ENCODE measurements around the gene LACTB. TPM values are rescaled to one million over a fixed set of nuclear protein-coding genes. Genes with fewer than 3 reads are reported as not detected.

Gene LACTB
- total and polyA plus RNA-seq, 10 of the 15 experiments (the other 5 are each of a cell fraction or from before 2014, with no cell fraction given) = 5.0 to 35.3 (median 16.6) TPM

GRCh38 chr15:63188247-63188925 lies 66.7 kb downstream of the LACTB start:
- ChIA-PET RAD21 (ENCODE audit: unreplicated experiment) (interaction anchor here (1.4 to 3.5 kb wide), 4 partner anchors 11 to 88 kb away, joined by 3 to 13 read pairs (median 4); no protein-coding TSS in a partner anchor), SMC1A (ENCODE audit: uncharacterized antibody, unreplicated experiment) (interaction anchor here (0.7 to 1.8 kb wide), 8 partner anchors 17 to 90 kb away, joined by 3 to 8 read pairs (median 3); no protein-coding TSS in a partner anchor), CTCF (interaction anchor here (0.9 to 1.0 kb wide), 2 partner anchors 22 kb away, joined by 3 read pairs; no protein-coding TSS in a partner anchor), POLR2A (interaction anchor here (0.6 to 2.5 kb wide), 5 partner anchors 9 to 51 kb away, joined by 3 to 16 read pairs (median 5); partner anchors contain the start of gene RPS27L)
- Histone ChIP-seq H3K4me2 (ENCODE audit: control insufficient read depth, insufficient read depth) (peak overlapping the region; percentile 64), H3K4me3 (peak overlapping the region; percentile 80), H3K27ac (ENCODE audit: control insufficient read depth, insufficient read depth) (peak overlapping the region; percentile 39), H4K20me1 (ENCODE audit: control insufficient read depth, insufficient read depth) (no peaks in the 10 kb centered on the region), H3K36me3 (ENCODE audit: control insufficient read depth in 2 of 2, insufficient read depth in 2 of 2, low read length in 1 of 2) (no peaks in the 10 kb centered on the region), H2AFZ (ENCODE audit: control insufficient read depth, low read depth, low read length) (peak overlapping the region; percentile 80), H3K79me2 (ENCODE audit: control insufficient read depth, insufficient read depth, low read length) (peaks cover 40% of the 10 kb centered on the region), H3K9ac (ENCODE audit: control insufficient read depth, insufficient read depth, low read length) (peak overlapping the region; percentile 75), H3K9me3 (replicated peaks; ENCODE audit: control insufficient read depth, insufficient read depth, low read length) (no peaks in the 10 kb centered on the region), H3K27me3 (replicated peaks in 1 of 2; ENCODE audit: control insufficient read depth in 2 of 2, insufficient read depth in 2 of 2, low read length in 1 of 2) (no peaks in the 10 kb centered on the region), H3K4me1 (ENCODE audit: control insufficient read depth, insufficient read depth, low read length) (peaks cover 15% of the 10 kb centered on the region)
- no TSS peak for BruUV-seq (replicated peaks)
- intact Hi-C loops (cut with micrococcal nuclease; ENCODE audit: unreplicated experiment) (loop anchor here (2.0 kb wide), 2 partner anchors 32 to 68 kb away; partner anchors contain the start of gene RPS27L), in situ Hi-C loops (cut with MboI) (no loop called here)
- DNase-seq (ENCODE audit: low read depth, low spot score) (no peak), ATAC-seq (peak; percentile 48), FAIRE-seq (peak; percentile 74)
- 8% methylated on average over 10 of the region's 10 CpGs for WGBS (ENCODE audit: insufficient coverage, insufficient replicate concordance, low lambda C conversion rate, missing lambda C conversion rate)
- TF ChIP-seq SPI1 (IDR thresholded peaks at IDR 0.05; ENCODE audit: borderline replicate concordance, insufficient read depth, low read depth, low read length) (no peak; the same call in 1 of the 2 replicates), IKZF2 (IDR thresholded peaks at IDR 0.05) (no peak; a peak in 1 of 4 replicates), ZNF217 (IDR thresholded peaks at IDR 0.05) (peak; percentile 60; the same call in 1 of the 2 replicates), DPF2 (IDR thresholded peaks at IDR 0.05) (0 out of 2 replicates have a peak, but pooled peaks have one; percentile 6), MTA2 (IDR thresholded peaks at IDR 0.05; ENCODE audit: low read depth) (peak; percentile 44; the same call in 1 of the 2 replicates), ASH2L (IDR thresholded peaks at IDR 0.05; ENCODE audit: borderline replicate concordance, low read depth) (no peak), EP300 (IDR thresholded peaks at IDR 0.05; ENCODE audit: borderline replicate concordance in 1 of 2, control insufficient read depth in 1 of 2, low read depth in 2 of 2, low read length in 2 of 2) (peak in 1 of 2 experiments; percentile 43; a peak in 1 of 4 replicates), ETV6 (conservative IDR thresholded peaks at IDR 0.05 in 1 of 2, IDR thresholded peaks at IDR 0.05 in 1 of 2; ENCODE audit: borderline replicate concordance in 1 of 2, low read depth in 1 of 2) (peak in 1 of 2 experiments; percentile 35; a peak in 1 of 4 replicates), SMAD1 (IDR thresholded peaks at IDR 0.05; ENCODE audit: low read depth, partially characterized antibody) (no peak), CBFB (IDR thresholded peaks at IDR 0.05; ENCODE audit: low read depth) (no peak), BMI1 (IDR thresholded peaks at IDR 0.05; ENCODE audit: borderline replicate concordance) (no peak), ATF7 (IDR thresholded peaks at IDR 0.05; ENCODE audit: low read depth) (peak; percentile 39; the same call in 1 of the 2 replicates), NFXL1 (IDR thresholded peaks at IDR 0.05; ENCODE audit: borderline replicate concordance) (no peak)
- TF ChIP-seq, protein P1, sequence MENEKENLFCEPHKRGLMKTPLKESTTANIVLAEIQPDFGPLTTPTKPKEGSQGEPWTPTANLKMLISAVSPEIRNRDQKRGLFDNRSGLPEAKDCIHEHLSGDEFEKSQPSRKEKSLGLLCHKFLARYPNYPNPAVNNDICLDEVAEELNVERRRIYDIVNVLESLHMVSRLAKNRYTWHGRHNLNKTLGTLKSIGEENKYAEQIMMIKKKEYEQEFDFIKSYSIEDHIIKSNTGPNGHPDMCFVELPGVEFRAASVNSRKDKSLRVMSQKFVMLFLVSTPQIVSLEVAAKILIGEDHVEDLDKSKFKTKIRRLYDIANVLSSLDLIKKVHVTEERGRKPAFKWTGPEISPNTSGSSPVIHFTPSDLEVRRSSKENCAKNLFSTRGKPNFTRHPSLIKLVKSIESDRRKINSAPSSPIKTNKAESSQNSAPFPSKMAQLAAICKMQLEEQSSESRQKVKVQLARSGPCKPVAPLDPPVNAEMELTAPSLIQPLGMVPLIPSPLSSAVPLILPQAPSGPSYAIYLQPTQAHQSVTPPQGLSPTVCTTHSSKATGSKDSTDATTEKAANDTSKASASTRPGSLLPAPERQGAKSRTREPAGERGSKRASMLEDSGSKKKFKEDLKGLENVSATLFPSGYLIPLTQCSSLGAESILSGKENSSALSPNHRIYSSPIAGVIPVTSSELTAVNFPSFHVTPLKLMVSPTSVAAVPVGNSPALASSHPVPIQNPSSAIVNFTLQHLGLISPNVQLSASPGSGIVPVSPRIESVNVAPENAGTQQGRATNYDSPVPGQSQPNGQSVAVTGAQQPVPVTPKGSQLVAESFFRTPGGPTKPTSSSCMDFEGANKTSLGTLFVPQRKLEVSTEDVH (IDR thresholded peaks at IDR 0.05; ENCODE audit: low read depth, partially characterized antibody) = no peak
- TF ChIP-seq, protein P2, sequence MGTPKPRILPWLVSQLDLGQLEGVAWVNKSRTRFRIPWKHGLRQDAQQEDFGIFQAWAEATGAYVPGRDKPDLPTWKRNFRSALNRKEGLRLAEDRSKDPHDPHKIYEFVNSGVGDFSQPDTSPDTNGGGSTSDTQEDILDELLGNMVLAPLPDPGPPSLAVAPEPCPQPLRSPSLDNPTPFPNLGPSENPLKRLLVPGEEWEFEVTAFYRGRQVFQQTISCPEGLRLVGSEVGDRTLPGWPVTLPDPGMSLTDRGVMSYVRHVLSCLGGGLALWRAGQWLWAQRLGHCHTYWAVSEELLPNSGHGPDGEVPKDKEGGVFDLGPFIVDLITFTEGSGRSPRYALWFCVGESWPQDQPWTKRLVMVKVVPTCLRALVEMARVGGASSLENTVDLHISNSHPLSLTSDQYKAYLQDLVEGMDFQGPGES (IDR thresholded peaks at IDR 0.05) = no peak
